ENCODE results near the gene KIF12. TPM values are rescaled to one million over a fixed set of nuclear protein-coding genes. Genes with fewer than 3 reads are reported as not detected.
A peak's percentile ranks its signal among the peaks of the same experiment; 100 is the strongest.

KIF12 gene
- total and polyA plus RNA-seq, 2 donors (not counting 3 experiments of a cell fraction or from before 2014, with no cell fraction given), result 0.46 to 0.97 TPM

GRCh38 chr9:114096866-114097612, 2.1 kb downstream of the KIF12 start:
- H3K27me3 ChIP-seq (ENCODE audit: control insufficient read depth in 2 of 2, insufficient read depth in 2 of 2, low read length in 2 of 2), result no peaks in the 10 kb centered on the region

GRCh38 chr9:114096041-114096511, 3.0 kb downstream of the KIF12 start:
- H2AFZ ChIP-seq (ENCODE audit: low read depth, low read length), result no peak overlapping the region
- H3K36me3 ChIP-seq (ENCODE audit: control insufficient read depth in 2 of 2, extremely low read depth in 1 of 2, insufficient read depth in 2 of 2, low read length in 2 of 2), result no peaks in the 10 kb centered on the region
- peaks cover 10% of the 10 kb centered on the region for H3K4me1 ChIP-seq (ENCODE audit: control insufficient read depth, extremely low read depth, insufficient read depth, low read length)
- ChIA-PET CTCF (interaction anchor here (1.0 to 5.8 kb wide), 7 partner anchors 12 to 195 kb away, joined by 3 to 64 read pairs (median 4); no protein-coding TSS in a partner anchor), POLR2A (no interaction called here)
- TF ChIP-seq EZH2 (IDR thresholded peaks at IDR 0.05; ENCODE audit: borderline replicate concordance, low read depth, low read length, severe bottlenecking) (no peak), FOS (IDR thresholded peaks at IDR 0.05; ENCODE audit: borderline replicate concordance, insufficient read depth, low read length) (no peak), CTCF (IDR thresholded peaks at IDR 0.05; ENCODE audit: extremely low read depth in 1 of 2, insufficient read depth in 1 of 2, low read depth in 1 of 2, low read length in 2 of 2) (peak; percentile 27 to 48), MYC (IDR thresholded peaks at IDR 0.05; ENCODE audit: low read depth, low read length) (no peak)
- H3K4me2 ChIP-seq (ENCODE audit: insufficient read depth, low read length), result no peak overlapping the region
- DNase-seq (ENCODE audit: low read depth, low spot score) (no peak), FAIRE-seq (no peak)
- no peak overlapping the region for H3K9ac ChIP-seq (replicated peaks; ENCODE audit: extremely low read depth, insufficient read depth, low read length)
- no peaks in the 10 kb centered on the region for H3K27me3 ChIP-seq (ENCODE audit: control insufficient read depth in 2 of 2, insufficient read depth in 2 of 2, low read length in 2 of 2)
- no peaks in the 10 kb centered on the region for H3K9me1 ChIP-seq (replicated peaks; ENCODE audit: control insufficient read depth, extremely low read depth, insufficient read depth, low read length)
- no peaks in the 10 kb centered on the region for H3K79me2 ChIP-seq (ENCODE audit: control insufficient read depth, insufficient read depth, low read length)
- H3K9me3 ChIP-seq (replicated peaks; ENCODE audit: control insufficient read depth, insufficient read depth, low read length), result no peaks in the 10 kb centered on the region
- intact Hi-C loops (cut with micrococcal nuclease), result no loop called here
- dilution Hi-C loops (cut with MboI; ENCODE audit: extremely low pct_ligation_motif_present, low sequenced_read_pairs), result loop anchor here (25.0 kb wide), 1 partner anchor 191 kb away; no protein-coding TSS in a partner anchor
- no peaks in the 10 kb centered on the region for H4K20me1 ChIP-seq (replicated peaks; ENCODE audit: control insufficient read depth, extremely low read depth, insufficient read depth, low read length)
- no TSS peak for BruUV-seq (replicated peaks)
- no peak overlapping the region for H3K4me3 ChIP-seq (replicated peaks in 1 of 3; ENCODE audit: insufficient read depth in 1 of 3, low read depth in 1 of 3, low read length in 3 of 3)
- no peak overlapping the region for H3K27ac ChIP-seq (ENCODE audit: insufficient read depth, low read depth, low read length)

More at GRCh38 chr9:114096866-114097612, 2.1 kb downstream of the KIF12 start:
- Histone ChIP-seq H4K20me1 (replicated peaks; ENCODE audit: control insufficient read depth, extremely low read depth, insufficient read depth, low read length) (no peaks in the 10 kb centered on the region), H3K9me1 (replicated peaks; ENCODE audit: control insufficient read depth, extremely low read depth, insufficient read depth, low read length) (no peaks in the 10 kb centered on the region), H3K79me2 (ENCODE audit: control insufficient read depth, insufficient read depth, low read length) (no peaks in the 10 kb centered on the region), H3K36me3 (ENCODE audit: control insufficient read depth in 2 of 2, extremely low read depth in 1 of 2, insufficient read depth in 2 of 2, low read length in 2 of 2) (no peaks in the 10 kb centered on the region), H3K27ac (ENCODE audit: insufficient read depth, low read depth, low read length) (no peak overlapping the region), H3K4me2 (ENCODE audit: insufficient read depth, low read length) (no peak overlapping the region), H3K4me3 (replicated peaks in 1 of 3; ENCODE audit: insufficient read depth in 1 of 3, low read depth in 1 of 3, low read length in 3 of 3) (no peak overlapping the region), H3K4me1 (ENCODE audit: control insufficient read depth, extremely low read depth, insufficient read depth, low read length) (peaks cover 10% of the 10 kb centered on the region), H3K9ac (replicated peaks; ENCODE audit: extremely low read depth, insufficient read depth, low read length) (no peak overlapping the region), H3K9me3 (replicated peaks; ENCODE audit: control insufficient read depth, insufficient read depth, low read length) (peaks cover 3% of the 10 kb centered on the region), H2AFZ (ENCODE audit: low read depth, low read length) (no peak overlapping the region)
- intact Hi-C loops (cut with micrococcal nuclease) (no loop called here), dilution Hi-C loops (cut with MboI; ENCODE audit: extremely low pct_ligation_motif_present, low sequenced_read_pairs) (loop anchor here (25.0 kb wide), 1 partner anchor 190 kb away; no protein-coding TSS in a partner anchor)
- ChIA-PET CTCF (interaction anchor here (1.6 to 4.5 kb wide), 4 partner anchors 12 to 194 kb away, joined by 6 to 41 read pairs (median 20); no protein-coding TSS in a partner anchor), POLR2A (no interaction called here)
- no peak for FAIRE-seq
- no peak for DNase-seq (ENCODE audit: low read depth, low spot score)
- TF ChIP-seq POLR2A (IDR thresholded peaks at IDR 0.05; ENCODE audit: low read depth, low read length), result no peak
- no TSS peak for BruUV-seq (replicated peaks)
